Vagina (tissue), 2 donors: ENCODE measurements around the gene GNAQ.

ENCODE experiments used
- POLR2A ChIP-seq, 2 donors: fragments of 450-650 bp; IDR thresholded peaks; one replicate each; pipeline ENCODE4 v1.6.1; 2017; ENCODE audit warnings: antibody characterized with exemption in 2 of 2, mild to moderate bottlenecking in 2 of 2, moderate library complexity in 2 of 2
- TF ChIP-seq, protein P1 (sequence below), 3 experiments: fragments of 450-650 bp in 2 of 3; fragments of 200-600 bp in 1 of 3; sonication (generic) in 1 of 3; IDR thresholded peaks; one replicate each; pipeline ENCODE4 v1.5.1; 2017 to 2019; ENCODE audit warnings: antibody characterized with exemption in 3 of 3, mild to moderate bottlenecking in 2 of 3, moderate library complexity in 2 of 3

DNA sequence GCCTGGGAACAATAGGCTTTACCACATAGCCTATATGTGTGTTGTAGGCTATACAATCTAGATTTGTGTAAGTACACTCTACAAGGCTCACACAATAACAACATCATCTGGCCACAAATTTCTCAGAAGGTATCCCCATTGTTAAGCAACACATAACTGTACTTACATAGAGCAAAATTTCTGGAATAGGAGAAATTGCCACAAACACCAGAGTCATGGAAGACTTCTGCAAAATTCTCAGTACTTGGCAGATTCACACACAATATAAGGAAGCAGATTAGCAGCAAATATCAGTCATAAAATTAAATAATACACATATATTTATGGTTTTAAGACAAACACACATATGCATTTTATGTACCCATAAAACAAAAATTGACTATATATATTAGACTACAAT, 16.4 kb downstream of the GNAQ start:
- TF ChIP-seq, protein P1, sequence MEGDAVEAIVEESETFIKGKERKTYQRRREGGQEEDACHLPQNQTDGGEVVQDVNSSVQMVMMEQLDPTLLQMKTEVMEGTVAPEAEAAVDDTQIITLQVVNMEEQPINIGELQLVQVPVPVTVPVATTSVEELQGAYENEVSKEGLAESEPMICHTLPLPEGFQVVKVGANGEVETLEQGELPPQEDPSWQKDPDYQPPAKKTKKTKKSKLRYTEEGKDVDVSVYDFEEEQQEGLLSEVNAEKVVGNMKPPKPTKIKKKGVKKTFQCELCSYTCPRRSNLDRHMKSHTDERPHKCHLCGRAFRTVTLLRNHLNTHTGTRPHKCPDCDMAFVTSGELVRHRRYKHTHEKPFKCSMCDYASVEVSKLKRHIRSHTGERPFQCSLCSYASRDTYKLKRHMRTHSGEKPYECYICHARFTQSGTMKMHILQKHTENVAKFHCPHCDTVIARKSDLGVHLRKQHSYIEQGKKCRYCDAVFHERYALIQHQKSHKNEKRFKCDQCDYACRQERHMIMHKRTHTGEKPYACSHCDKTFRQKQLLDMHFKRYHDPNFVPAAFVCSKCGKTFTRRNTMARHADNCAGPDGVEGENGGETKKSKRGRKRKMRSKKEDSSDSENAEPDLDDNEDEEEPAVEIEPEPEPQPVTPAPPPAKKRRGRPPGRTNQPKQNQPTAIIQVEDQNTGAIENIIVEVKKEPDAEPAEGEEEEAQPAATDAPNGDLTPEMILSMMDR (IDR thresholded peaks at IDR 0.05), result no peak
- TF ChIP-seq POLR2A (IDR thresholded peaks at IDR 0.05), result no peak
